ELF-1 (cell line): ENCODE data around the gene LCN12.

ENCODE experiments used
- DNase-seq: peaks from one replicate; pipeline ENCODE4 v3.0.0-alpha.2; 2016; ENCODE audit warnings: low read depth, low spot score

The LCN12 gene

DNA sequence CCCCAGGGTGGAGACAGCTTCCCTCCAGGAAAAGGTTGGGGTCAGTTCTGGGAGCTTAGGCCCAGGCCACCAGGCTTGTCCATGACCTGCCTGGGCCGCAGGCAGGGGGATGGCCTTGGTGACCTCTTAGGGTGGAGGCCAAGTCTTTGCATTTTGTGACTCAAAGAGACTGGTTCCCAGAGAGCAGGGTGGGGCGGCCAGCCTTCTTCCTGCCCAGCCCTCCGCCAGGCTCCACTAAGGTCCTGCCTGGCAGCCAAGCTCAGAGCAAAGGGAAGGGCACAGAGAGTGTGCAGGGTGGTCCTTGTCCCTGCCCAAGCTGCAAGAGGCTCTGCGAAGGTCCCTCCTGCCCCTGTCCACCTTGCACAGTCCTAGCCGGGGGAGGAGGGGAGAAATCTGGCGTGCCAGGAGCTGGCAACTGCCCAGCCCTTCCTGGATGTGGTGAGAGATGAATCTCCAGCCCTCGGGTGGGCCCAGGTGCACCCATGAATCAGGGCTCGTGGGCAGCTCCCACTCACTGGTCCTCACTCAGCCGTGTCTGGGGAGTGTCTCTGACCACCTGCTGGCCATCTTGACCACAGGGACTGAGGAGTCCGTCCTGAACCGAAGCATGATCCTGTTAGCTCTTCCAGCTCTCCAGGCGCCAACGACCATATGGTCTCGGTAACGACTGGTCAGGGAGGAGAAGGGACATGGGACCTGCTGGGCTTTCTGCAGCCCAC lies 22.9 kb downstream of the LCN12 start:
- no peak for DNase-seq

DNA sequence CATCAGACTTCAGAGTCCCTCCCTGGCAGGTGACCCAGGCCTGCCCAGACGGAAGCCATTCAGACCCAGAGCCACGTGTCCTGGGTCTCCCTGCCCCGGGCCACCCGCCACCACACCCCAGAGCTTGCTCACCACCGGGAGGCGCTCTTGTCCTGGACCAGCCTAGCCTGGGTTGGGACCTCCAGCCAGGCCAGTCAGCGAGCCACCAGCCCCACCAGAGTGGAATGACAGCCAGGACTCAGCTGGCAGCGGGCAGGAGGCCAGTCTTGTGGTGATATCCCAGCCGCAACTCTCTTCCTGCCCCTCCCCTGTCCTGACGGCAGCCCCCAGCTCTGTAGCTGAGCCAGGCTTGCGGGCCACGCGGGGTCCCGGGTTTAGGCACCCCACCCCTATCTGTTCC lies 23.6 kb downstream of the LCN12 start:
- DNase-seq = peak; percentile 70

DNA sequence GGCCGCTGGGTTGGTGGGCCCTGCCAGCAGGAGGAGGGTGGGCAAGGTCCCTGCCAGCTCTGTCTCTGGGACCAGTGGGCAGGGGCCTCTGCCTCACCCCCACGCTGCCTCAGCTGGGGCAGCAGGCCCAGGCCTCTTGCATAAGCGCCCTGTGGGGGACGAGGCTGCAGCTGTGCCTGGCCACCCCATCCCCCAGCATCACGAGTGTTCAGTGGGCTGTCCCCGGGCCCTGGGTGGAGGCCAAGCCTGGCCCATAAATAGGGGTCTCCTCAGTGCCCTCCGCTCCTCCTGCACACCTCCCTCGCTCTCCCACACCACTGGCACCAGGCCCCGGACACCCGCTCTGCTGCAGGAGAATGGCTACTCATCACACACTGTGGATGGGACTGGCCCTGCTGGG lies 25.1 kb downstream of the LCN12 start, which contains the start of gene PTGDS:
TSS of gene PTGDS (plus strand) at position 282 of the 400 bp plus-strand sequence. CDS start at position 357, 75 bp downstream.
- no peak for DNase-seq

DNA sequence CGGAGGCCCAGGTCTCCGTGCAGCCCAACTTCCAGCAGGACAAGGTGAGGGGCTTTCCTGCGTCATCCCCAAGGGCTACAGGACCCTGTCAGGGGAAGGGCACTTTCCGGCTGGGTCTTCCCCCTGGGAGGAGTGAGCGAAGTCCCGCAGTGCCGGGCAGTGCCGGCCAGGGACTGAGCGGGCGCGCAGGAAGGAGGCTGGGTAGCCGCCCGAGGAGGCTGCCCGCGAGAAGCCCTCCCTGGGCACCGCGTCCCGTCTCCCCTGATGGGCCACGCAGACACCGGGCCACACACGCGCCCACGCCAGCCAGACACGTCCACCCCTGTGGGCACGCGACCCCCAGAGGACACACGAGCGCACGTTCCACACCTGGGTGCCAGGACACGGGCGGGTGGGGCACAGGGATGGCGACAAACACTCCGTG lies 25.6 kb downstream of the LCN12 start:
- peak; percentile 27 for DNase-seq

DNA sequence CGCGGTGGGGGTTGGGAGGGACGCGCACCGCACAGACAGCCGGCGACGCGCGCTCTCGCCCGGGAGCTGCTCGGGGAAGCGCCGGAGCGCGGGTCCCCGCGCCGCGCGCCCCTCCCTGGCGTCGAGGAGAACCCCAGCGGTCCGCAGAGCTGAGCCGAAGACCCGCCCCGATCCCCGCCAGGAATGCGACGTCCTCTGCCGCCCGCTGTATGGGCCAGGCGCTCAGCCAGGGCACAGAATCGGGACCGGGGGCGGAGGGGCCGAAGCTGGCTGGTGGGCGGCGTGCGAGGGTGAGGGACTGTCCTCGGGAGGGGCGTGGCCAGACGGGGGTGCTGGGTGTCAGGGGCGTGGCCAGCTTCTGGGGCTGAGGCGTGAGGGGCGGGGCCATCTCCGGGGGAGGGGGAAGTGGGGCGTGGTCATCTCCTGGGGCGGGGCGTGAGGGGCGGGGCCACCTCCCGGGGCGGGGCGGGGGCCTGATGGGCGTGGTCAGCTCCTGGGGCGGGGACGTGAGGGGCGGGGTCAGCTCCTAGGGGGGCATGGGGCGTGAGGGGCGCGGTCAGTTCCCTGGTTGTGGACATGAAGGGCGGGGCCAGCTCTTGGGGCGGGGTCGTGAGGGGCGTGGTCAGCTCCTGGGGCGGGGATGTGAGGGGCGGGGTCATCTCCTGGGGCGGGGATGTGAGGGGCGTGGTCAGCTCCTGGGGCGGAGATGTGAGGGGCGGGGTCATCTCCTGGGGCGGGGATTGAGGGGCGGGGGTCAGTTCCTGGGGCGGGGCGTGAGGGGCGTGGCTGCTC lies 26.2 kb downstream of the LCN12 start:
- DNase-seq = peak; percentile 75

DNA sequence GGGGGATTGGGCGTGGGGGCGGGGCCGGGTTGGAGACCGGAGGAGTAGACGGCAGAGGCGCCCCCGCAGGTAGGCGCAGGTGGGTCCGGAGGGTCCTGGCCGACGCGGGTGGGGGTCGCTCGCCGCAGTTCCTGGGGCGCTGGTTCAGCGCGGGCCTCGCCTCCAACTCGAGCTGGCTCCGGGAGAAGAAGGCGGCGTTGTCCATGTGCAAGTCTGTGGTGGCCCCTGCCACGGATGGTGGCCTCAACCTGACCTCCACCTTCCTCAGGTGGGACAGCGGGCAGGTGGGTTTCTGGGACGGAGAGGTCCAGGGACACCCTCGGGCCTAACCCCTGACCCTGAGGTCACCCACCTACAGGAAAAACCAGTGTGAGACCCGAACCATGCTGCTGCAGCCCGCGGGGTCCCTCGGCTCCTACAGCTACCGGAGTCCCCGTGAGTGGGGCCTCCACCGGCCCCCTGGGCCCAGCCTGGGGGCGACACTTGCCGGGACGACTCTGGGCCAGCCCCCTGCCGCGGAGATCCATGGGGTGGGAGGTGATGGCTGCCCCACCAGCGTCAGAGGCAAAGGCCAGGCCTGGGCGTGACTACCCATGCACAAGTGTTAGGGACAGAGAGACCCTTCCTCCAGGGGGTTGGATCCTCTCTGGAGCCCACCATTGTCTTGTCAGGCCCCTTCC lies 26.9 kb downstream of the LCN12 start:
- DNase-seq = peak; percentile 36

DNA sequence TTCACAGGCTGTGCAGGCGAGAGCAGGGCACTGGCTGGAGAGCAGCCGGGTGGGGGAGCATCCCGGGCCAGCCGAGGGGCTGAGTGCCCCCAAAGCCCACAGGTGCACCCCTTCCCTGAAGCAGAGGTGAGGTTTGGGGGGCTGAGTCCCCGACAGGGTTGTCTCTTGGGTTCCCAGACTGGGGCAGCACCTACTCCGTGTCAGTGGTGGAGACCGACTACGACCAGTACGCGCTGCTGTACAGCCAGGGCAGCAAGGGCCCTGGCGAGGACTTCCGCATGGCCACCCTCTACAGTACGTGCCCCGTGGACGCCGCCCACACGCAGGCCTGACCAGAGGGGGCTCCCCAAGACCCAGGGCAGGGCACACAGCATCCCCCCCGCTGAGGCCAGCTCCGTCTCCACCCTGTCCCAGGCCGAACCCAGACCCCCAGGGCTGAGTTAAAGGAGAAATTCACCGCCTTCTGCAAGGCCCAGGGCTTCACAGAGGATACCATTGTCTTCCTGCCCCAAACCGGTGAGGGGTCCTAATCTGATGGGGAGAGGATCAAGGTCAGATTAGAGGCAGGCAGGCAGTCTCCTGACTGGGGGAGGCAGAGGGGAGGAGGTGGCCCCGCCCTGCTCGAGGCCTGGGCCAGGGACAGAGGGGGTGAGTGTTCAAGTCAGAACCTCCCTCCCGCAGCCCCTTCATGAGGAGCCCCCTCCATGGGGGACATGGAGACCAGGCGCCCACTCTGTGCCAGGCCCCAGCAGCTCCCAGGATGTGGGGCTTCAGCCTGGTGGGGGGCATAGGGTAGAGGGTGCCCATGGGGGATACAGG lies 27.9 kb downstream of the LCN12 start:
- no peak for DNase-seq

DNA sequence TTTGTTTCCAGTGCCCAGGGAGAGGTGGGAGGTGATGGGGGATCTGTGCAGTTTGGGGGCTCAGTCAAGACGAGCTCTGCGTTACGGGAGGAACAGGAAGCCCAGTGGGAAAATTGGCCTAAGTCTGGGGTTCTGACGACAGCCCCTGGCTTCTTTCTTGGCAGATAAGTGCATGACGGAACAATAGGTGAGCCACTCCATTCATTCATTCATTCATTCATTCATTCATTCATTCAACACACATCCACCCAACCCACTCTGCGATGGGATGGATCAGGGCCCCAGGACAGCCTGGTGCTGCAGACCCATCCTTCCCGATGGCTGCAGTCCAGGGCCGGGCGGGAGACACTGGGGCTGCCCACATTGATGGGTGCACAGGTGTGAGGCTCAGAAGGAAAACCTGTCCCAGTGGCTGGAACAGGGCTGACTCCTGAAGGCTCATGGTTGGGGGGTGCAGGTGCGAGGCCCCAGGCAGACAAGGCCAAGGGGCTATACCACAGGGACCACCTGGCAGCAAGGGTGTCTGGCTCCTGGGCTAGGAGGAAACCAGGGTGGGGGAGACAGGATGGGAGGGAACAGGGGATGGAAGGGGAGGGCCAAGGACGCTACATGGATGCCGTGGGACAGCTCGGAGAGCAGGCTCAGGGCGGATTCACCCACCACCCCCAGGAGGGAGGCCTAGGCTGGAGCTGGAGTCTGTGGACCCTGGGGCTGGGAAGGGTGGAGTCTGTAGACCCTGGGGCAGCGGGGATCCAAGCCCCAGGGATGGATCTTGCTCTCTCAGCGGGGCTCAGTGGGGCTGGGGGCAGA lies 28.8 kb downstream of the LCN12 start:
- no peak for DNase-seq

DNA sequence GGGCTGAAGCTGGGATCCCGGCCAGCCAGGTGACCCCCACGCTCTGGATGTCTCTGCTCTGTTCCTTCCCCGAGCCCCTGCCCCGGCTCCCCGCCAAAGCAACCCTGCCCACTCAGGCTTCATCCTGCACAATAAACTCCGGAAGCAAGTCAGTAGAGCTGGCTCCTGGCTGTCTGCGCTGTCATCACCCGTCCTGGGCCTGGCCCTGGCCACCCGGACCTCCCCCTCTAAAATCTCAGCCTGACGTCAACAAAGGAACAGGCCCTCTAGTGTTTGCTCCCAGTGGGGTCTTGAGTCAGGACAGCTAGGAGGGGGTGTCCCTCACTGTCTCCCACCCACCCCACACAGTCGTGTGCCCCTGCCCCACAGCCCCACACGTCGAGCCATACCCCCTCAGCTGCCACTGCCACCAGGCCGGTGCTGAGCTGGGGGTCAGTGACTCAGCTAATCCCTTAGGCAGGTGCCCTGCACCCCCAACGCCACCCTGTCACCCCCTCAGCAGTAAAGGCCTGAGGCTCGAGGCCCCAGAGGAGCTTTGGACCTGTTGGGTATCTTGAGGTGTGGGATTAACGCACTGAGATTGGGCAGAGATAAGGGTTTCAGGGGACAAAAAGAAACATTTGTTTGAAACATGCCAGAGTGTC lies 29.6 kb downstream of the LCN12 start:
- no peak for DNase-seq

DNA sequence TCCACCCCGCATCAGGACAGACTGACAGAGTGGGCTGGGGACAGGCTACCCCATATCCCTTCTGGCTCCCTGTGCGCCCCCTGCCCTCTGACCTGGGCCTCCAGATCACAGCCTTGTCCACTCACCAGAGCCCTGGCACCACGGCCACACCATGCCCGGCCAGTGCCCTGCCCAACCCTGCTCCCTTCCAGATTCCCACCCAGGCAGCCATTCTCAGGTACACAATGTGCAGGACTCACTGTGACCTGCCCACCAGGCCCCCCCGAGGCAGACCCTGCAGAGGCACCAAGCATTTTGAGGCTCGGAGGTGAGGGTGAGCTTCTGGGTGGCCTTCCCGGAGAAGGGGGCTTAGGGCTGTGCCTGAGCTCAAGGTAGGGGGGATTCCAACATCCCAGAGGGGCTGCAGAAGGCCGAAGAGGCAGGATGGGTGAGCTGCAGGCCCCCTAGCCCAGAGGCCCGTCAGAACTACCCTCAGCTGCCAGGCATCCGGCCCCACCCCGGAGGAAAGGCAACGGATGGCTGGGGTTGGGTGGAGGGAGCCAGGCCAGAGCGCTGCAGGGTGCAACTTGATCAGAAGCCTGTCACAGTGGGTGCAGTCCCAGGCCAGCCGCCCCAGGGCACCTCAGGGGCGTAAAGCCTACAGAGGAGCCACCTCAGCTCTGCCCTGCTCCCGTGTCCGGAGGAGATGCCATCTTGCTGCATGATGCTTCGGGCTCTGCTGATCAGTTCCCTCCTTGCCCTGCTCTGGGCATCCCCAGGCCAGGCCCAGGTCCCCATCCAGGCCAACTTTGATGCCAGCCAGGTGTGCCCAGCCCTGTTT lies 30.4 kb downstream of the LCN12 start, which contains the start of gene LCNL1:
TSS of gene LCNL1 (plus strand) at position 762 of the 820 bp plus-strand sequence. CDS start 594 bp downstream, outside the sequence.
- DNase-seq = no peak

DNA sequence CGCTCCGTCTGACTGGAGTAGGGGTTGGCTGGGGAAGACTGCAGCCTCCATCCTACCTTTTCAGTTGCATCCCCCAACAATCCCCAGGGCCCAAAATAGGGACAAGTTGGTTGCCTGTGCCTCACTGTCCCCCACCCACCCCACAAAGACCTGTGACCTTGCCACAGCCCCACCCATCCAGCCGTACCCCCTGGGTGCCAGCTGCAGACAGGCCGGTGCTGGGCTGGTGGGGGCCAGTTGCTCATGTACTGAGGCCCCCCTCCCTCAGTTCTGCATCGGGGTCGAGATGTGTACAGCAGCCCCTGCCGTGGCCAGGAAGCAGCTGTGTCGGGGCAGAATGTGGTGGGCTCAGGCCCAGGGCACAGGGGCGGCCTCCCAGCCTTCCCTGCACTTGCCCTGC lies 31.1 kb downstream of the LCN12 start:
- no peak for DNase-seq

DNA sequence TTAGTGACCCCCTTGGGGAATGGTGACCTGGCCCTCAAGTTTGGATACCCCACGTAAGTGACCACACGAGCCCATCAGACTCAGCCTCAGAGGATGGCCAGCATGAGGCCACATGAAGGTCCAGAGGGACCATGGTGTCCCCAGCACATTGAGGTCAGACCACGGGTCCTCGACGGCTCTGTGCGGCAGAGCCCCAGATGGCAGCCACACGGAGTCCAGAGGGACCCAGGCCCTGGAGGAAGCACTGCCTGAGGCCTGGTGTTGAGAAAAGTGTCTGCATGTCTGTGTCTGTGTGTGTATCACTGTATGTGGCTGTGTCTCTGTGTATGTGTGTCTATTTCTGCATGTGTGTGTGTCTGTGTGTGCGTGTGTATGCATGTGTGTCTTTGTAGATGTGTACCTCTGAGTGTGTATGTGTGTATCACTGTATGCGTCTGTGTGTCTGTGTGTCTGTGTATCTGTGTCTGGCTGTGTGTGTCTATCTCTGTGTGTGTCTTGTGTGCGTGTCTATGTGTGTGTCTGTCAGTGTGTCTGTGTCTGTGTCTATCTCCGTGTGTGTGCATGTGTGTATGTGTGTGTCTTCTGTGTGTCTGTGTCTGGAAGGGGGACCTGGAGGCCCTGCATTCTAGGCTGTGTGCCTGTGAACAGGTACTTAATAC lies 31.7 kb downstream of the LCN12 start:
- DNase-seq = no peak

DNA sequence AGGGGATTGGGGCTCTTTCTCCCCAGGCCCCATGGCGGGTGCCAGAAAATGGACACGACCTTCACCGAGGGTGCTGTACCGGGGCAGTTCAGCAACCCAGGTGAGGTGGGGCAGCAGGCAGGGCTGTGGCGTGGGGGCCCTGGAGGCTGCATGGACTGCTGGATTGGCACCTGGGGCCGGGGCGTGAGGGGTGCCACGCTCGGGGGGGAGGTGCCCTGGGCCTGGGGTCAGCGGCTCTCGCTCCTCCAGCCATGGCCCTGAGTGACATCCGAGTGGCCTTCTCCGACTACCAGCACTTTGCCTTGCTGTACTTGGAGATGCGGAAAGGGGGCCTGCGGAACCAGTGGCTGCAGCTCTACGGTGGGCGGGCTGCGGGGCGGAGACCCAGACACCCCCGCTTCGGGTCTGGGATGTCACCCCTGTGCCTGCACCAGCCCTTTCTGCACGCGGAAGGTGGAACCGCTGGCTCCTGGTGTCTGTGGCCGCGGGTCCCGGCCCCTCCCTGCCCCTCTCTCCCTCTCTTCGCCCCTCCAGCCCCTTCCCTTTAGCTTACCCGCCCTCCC lies 32.5 kb downstream of the LCN12 start:
- no peak for DNase-seq

DNA sequence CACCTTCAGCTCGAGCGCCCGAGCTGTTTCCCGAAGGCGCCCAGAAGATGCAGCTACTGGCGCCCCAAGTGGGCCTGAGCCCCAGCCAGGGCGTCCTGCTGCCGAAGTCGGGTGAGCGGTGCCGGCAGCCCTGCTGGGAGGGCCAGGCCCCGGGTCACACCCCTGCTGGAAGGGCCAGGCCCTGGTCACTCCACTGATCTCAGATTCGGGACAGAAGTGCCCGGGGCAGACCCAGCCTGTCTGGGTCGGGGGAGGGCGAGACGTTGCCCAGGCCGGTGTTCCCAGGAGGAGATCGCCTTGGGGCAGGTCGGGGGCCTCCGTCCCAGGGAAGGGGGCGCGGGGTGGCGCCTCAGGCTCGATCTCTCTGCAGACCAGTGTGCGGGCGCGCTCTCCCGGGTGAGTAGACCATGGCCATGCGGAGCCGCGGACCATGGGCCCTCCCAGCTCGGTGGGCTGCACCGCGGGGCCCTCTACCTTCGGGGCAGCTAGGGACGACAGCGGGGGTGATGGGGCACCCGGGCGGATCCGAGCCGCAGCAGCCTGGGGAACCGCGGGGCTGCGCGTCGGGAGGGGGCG lies 33.0 kb downstream of the LCN12 start:
- peak; percentile 56 for DNase-seq

DNA sequence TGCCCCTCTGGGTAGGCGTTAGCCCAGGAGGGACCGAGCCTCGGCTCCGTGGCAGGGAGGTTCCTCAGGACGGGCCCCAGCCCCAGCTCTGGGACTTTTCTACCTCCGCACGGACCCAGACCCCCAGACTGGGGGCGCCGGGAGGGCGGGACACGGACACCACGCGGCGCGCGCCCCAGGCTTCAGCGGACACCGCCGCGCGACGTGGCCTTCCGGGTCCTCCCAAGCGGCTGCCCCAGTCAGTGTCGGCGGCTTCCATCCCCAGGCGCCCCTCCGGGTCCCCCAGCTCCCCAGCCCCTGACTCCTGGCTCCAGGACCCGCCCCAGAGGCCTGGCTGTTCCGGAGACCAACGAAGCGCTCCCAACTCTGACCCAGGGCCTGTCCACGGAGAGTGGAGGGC lies 33.8 kb downstream of the LCN12 start:
- no peak for DNase-seq

DNA sequence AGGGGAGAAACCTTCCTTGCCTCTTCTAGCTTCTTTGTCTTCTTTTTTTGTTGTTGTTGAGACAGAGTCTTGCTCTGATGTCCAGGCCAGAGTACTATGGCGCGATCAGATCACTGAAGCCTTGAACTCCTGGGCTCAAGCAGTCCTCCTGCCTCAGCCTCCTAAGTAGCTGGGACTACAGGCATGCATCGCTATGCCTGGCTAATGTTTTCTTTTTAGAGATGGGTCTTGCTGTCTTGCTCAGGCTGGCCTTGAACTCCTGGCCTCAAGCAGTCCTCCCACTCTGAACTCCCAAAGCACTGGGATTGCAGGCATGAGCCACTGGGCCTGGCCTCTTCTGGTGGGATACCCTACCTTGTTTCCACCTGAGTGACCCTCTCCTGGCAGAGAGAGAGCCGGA lies 36.8 kb downstream of the LCN12 start:
- DNase-seq = no peak

DNA sequence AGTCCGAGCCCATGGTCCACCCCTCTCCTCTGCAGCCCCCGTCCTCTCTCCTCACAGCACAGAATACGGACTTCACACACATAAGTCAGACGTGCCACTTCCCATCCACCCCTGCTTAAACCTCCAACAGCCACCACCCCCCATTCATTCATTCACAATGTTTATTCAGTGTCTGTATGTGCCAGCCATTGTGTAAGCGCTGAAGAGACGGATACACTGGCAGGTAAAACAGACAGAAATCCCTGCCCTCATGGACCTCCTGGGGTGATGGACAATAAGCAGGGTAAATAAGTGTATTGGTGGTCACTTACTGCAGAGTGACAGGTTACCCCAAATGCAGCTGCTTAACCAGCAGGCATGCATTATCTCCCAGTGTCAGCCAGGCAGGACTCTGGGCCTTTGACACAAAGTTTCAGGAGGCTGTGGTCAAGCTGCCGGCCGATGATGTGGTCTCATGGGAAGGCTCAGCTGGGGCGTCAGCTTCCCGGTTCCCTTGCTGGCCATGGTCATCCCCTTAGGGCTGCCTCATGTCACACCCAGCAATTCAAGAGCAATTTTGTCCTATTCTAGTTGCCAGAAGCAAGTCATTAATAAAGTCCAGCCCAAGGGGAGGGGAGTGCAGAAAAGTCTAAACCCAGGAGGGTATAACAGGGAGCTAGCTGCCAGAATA lies 38.3 kb downstream of the LCN12 start:
- no peak for DNase-seq
